Activated CD8-positive, alpha-beta memory T cell treated with anti-CD3 and anti-CD28 coated beads, Interleukin-2, amount 10 ng/mL, durations not matched to agents 7 days and 5 days (primary cell): ENCODE data around the gene GPR107. TPM values are rescaled to one million over a fixed set of nuclear protein-coding genes. Genes with fewer than 3 reads are reported as not detected.

Experiments used
- ATAC-seq: fragments of 150-1000 bp; cut with Tn5 transposase; one replicate; pipeline ENCODE4 v1.10.0; 2021; ENCODE audit warnings: moderate library complexity
- CTCF ChIA-PET: fragments of 350-600 bp; sonication (Branson Sonifier 250); formaldehyde crosslinking; loops from one replicate; lab custom pipeline; 2021; ENCODE audit warnings: antibody characterized with exemption; lab: Charles Lee
- DNase-seq: peaks from one replicate; pipeline ENCODE4 v3.0.0-alpha.2; 2020
- H3K27ac Mint-ChIP-seq: one replicate; pipeline ENCODE4 v1.8.0; 2021; ENCODE audit warnings: mild to moderate bottlenecking, mixed read lengths
- H3K27me3 Mint-ChIP-seq: one replicate; pipeline ENCODE4 v1.8.0; 2021; ENCODE audit warnings: mixed read lengths
- H3K36me3 Mint-ChIP-seq: one replicate; pipeline ENCODE4 v1.8.0; 2021; ENCODE audit warnings: mild to moderate bottlenecking, mixed read lengths
- H3K4me1 Mint-ChIP-seq: one replicate; pipeline ENCODE4 v1.8.0; 2021; ENCODE audit warnings: mixed read lengths
- H3K4me3 Mint-ChIP-seq: one replicate; pipeline ENCODE4 v1.8.0; 2021; ENCODE audit warnings: mild to moderate bottlenecking, moderate library complexity, mixed read lengths
- H3K9me3 Mint-ChIP-seq: one replicate; pipeline ENCODE4 v1.8.0; 2022; ENCODE audit warnings: low read depth, mixed read lengths
- total RNA-seq, 2 experiments: library from RNA; stranded (reverse); gene quantifications; one replicate each; pipeline ENCODE4 v1.2.3, GENCODE V29; 2021

GPR107 gene
- total RNA-seq, 2 experiments from 2014 or later, result 24.6 to 25.6 TPM

DNA sequence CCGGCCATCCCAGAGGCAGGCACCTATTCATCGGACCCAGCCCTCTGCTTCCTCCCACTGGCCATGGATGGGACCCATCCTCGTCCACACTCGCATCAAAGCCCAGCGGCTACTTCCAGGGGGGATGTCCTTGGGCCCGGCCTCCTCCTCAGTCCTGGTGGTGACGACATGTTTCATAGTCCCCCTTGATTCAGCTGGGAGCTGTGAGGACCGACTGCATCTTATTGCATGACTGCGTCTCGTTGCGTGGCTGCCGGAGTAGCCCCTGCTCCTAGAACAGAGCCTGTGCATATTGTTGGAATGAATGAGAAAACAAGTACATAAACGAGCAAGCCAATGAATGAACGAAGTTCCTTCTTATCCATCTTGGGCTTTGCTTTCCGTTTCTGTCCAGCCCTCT, 131.3 kb downstream of the GPR107 start:
- no peak overlapping the region for H3K4me3 Mint-ChIP-seq
- H3K27me3 Mint-ChIP-seq, result no peaks in the 10 kb centered on the region
- ATAC-seq (no peak), DNase-seq (no peak)
- no peaks in the 10 kb centered on the region for H3K36me3 Mint-ChIP-seq
- CTCF ChIA-PET, result no interaction called here
- H3K9me3 Mint-ChIP-seq, result no peaks in the 10 kb centered on the region
- peaks cover 3% of the 10 kb centered on the region for H3K4me1 Mint-ChIP-seq
- no peak overlapping the region for H3K27ac Mint-ChIP-seq

- H3K9me3 Mint-ChIP-seq, result no peaks in the 10 kb centered on the region
- CTCF ChIA-PET, result no interaction called here
- H3K4me1 Mint-ChIP-seq, result peaks cover 3% of the 10 kb centered on the region
- no peak overlapping the region for H3K4me3 Mint-ChIP-seq
- no peaks in the 10 kb centered on the region for H3K27me3 Mint-ChIP-seq
- no peak overlapping the region for H3K27ac Mint-ChIP-seq
- DNase-seq, result no peak
- H3K36me3 Mint-ChIP-seq, result no peaks in the 10 kb centered on the region
- no peak for ATAC-seq
Measured at GRCh38 chr9:130185490-130186031, 131.9 kb downstream of the GPR107 start.

DNA sequence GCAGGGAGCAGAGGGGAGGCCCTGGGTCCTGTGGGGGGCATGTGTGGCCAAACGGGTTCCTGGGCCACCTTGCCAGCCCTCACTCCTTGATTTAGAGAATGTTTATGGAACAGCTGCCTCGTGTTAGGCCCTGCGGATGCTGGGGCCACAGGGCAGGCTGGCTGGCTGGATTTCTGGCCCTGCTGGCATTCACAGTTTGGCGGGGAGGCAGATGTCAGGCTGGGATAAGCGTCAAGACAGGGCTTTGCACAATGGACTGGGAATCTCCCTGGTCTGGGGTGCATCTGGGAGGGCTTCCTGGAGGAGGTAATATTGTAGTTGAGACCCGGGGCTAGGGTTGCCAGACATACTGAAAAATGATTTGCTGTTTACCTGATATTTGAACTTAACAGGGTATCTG, 132.3 kb downstream of the GPR107 start:
- no peak overlapping the region for H3K4me3 Mint-ChIP-seq
- CTCF ChIA-PET, result no interaction called here
- no peaks in the 10 kb centered on the region for H3K27me3 Mint-ChIP-seq
- no peak for ATAC-seq
- peaks cover 3% of the 10 kb centered on the region for H3K4me1 Mint-ChIP-seq
- no peak for DNase-seq
- H3K9me3 Mint-ChIP-seq, result no peaks in the 10 kb centered on the region
- H3K27ac Mint-ChIP-seq, result no peak overlapping the region
- no peaks in the 10 kb centered on the region for H3K36me3 Mint-ChIP-seq

DNA sequence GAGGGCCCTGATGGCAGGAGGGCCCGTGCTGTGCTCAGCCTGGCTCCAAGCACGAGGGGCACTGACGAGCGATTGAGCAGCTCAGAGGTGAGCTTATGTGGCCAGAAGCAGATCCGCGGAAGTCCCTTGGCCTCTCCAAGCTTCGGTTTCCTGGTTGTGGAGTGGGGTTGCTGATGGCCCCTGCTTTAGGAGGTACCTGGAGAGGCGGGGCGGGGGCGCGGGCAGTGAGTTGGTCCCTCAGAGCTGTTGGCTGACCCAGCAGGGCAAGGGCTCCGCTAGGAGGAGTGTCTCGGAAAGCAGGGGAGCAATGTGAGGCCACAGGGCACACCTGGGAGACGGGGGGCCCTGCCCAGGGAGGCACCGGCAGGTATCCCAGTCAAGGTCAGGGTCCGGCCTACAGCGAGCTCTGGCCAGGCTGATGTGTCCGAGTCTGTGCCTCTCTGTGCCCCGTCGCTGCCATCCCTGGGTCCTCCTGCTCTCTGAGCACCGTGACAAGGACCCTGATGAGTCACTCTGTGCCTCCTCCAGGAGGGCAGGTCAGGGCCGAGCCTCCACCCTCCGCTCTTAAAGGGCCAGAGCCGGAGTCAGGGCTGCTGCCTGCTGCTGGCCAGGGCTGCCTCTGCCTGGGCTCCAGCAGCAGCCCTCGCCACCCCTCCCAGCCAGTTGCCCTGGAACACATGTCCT, 133.3 kb downstream of the GPR107 start:
- ATAC-seq (peak; percentile 46), DNase-seq (no peak)

DNA sequence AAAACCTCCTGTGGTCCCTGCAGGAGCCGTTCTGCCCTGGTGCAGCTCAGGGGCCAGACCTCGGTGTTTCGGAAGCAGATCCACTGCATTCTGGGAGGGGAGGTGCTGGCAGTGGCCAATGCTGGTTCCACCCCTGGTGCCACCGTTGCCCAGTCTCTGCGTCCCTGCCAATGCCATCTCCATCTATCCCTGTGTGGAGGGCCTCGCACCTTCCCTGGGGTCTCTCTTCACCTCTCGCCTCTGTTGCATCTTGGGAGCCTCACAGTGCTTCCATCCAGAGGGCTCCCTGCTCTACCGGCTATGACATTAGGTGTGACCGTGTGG, 133.8 kb downstream of the GPR107 start:
- Mint-ChIP-seq H3K27me3 (no peaks in the 10 kb centered on the region), H3K9me3 (no peaks in the 10 kb centered on the region), H3K4me3 (no peak overlapping the region), H3K4me1 (peaks cover 3% of the 10 kb centered on the region), H3K36me3 (no peaks in the 10 kb centered on the region), H3K27ac (no peak overlapping the region)
- DNase-seq, result no peak
- CTCF ChIA-PET, result no interaction called here
- ATAC-seq, result no peak

More for the DNA sequence above, 133.3 kb downstream of the GPR107 start:
- CTCF ChIA-PET, result no interaction called here
- Mint-ChIP-seq H3K27ac (no peak overlapping the region), H3K4me1 (peaks cover 3% of the 10 kb centered on the region), H3K36me3 (no peaks in the 10 kb centered on the region), H3K9me3 (no peaks in the 10 kb centered on the region), H3K4me3 (no peak overlapping the region), H3K27me3 (no peaks in the 10 kb centered on the region)

- Mint-ChIP-seq H3K9me3 (no peaks in the 10 kb centered on the region), H3K27ac (no peak overlapping the region), H3K36me3 (no peaks in the 10 kb centered on the region), H3K4me1 (no peaks in the 10 kb centered on the region), H3K4me3 (no peak overlapping the region), H3K27me3 (no peaks in the 10 kb centered on the region)
- DNase-seq, result no peak
- CTCF ChIA-PET, result interaction anchor here (1.6 kb wide), 1 partner anchor 47 kb away, joined by 3 read pairs; no protein-coding TSS in a partner anchor
- no peak for ATAC-seq
Measured at GRCh38 chr9:130188860-130189481, 135.3 kb downstream of the GPR107 start.

Other genes with a start within 250 kb of the GPR107 start
- 10 to 100 TPM; 56.1 to 69.6 TPM for gene TOR1A, start 229.8 kb upstream of the GPR107 start, total RNA-seq
- 10 to 100 TPM; 77.7 to 90.2 TPM for gene C9orf78, start 218.6 kb upstream of the GPR107 start, total RNA-seq
- gene USP20, start 218.4 kb upstream of the GPR107 start, total RNA-seq, result 100 to 1,000 TPM; 114 to 155 TPM
- gene FNBP1, start 10.7 kb upstream of the GPR107 start, total RNA-seq, result 100 to 1,000 TPM; 153 to 167 TPM
- gene NCS1, start 118.5 kb downstream of the GPR107 start, total RNA-seq, result 10 to 100 TPM in 1 of 2 experiments, 1 to 10 TPM in 1; 4.0 to 16.9 TPM
- gene HMCN2, start 211.9 kb downstream of the GPR107 start, total RNA-seq, result not detected